ENCODE measurements around the gene TXNDC11. TPM values are rescaled to one million over a fixed set of nuclear protein-coding genes. Genes with fewer than 3 reads are reported as not detected.

The TXNDC11 gene, protein sequence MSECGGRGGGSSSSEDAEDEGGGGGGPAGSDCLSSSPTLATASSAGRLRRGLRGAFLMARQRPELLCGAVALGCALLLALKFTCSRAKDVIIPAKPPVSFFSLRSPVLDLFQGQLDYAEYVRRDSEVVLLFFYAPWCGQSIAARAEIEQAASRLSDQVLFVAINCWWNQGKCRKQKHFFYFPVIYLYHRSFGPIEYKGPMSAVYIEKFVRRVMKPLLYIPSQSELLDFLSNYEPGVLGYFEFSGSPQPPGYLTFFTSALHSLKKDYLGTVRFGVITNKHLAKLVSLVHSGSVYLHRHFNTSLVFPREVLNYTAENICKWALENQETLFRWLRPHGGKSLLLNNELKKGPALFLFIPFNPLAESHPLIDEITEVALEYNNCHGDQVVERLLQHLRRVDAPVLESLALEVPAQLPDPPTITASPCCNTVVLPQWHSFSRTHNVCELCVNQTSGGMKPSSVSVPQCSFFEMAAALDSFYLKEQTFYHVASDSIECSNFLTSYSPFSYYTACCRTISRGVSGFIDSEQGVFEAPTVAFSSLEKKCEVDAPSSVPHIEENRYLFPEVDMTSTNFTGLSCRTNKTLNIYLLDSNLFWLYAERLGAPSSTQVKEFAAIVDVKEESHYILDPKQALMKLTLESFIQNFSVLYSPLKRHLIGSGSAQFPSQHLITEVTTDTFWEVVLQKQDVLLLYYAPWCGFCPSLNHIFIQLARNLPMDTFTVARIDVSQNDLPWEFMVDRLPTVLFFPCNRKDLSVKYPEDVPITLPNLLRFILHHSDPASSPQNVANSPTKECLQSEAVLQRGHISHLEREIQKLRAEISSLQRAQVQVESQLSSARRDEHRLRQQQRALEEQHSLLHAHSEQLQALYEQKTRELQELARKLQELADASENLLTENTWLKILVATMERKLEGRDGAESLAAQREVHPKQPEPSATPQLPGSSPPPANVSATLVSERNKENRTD
- total RNA-seq, result 21.9 TPM

DNA sequence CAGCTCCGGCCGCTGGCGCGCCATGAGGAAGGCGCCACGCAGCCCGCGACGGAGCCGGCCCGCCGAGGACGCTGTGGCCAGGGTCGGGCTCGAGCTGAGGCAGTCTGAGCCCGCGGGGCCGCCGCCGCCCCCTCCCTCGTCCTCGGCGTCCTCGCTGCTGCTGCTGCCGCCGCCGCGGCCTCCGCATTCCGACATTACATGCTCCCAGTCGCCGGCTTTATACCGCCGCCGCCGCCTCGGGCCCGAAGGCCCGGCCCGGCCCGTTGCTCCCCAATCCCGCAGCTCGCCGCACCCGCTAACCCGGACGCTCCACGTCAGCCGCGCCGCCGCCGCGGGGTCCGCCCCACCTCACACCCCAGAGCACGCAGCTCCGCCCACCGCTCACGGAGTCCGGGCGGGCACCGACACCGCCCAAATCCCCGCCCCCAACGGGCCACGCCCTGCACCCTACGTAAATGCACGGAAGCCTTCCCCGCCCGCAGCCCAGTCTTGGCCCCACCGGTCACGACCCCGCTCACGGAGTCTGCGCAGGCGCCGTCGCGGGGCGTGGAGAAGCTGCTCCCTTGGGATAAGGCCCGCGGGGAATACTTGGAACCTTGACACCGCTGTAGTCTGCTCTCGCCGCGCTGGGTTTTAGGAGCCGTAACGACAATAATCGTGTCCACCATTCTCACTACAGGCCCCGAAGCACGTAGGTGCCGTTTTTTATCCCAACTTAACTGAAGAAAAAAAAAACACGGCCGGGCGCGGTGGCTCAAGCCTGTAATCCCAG is at the start of gene TXNDC11:
Gene TXNDC11, minus strand, starts transcription at position 322 of the 772 bp plus-strand sequence. Its CDS starts 127 bp downstream, at position 195.

DNA sequence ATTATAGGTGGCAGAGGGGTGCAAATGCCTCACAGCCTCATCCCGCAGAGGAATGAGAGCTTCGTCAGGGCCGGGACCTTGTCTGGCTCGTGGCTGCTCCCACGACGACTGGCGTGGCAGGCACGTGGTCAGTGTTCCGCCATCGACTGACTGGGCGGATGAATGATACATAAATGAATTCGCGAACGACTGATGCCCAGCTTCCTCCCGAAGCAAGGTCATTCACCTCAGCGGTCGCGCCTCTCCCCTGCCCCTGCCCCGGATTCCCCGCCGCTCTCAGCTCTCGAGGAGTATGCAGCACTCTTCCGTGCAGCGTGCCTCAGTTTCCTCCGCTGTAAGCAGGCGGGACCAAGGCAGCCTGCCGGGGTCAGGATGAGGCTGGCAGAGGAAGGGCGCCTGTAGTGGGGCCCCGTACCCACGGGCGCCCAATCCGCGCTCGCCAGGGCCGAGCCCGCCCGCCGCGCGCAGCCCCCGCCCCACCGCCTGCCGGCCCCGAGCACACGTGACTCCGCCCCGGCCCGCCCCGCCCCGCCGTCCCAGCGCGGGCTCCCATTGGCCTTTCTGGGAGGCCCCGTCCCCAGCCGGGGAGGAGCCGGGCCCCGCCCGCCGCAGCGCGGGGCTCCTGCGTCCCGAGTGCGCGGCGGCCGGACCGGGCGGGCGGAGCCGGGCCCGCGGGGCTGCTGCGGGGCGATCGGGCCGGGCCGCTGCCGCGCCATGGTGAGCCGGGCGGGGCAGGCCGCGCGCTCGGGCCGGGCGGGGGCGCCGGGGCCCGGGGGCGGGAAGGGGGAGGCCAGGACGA is 74.6 kb downstream of the TXNDC11 start, which contains the start of gene SNN:
Gene SNN, plus strand, starts transcription at position 632 of the 799 bp plus-strand sequence. CDS start 7,605 bp downstream, outside the sequence.

Small RNA genes lying within 50 kb of the gene (small RNA-seq; reads per million reads assigned to genes)
- not detected for gene RF00017

Other genes with a start within 250 kb of the TXNDC11 start
- gene LITAF, start 155.9 kb downstream of the TXNDC11 start, total RNA-seq, result 26.1 TPM
- gene SNN, start 74.4 kb downstream of the TXNDC11 start, total RNA-seq, result 184 TPM
- gene ZC3H7A, start 54.4 kb upstream of the TXNDC11 start, total RNA-seq, result 53.5 TPM
- 47.3 TPM for gene RSL1D1, start 108.7 kb upstream of the TXNDC11 start, total RNA-seq
- gene GSPT1, start 173.1 kb upstream of the TXNDC11 start, total RNA-seq, result 71.3 TPM
- gene NPIPB2, start 199.2 kb upstream of the TXNDC11 start, total RNA-seq, result 3.9 TPM
- 3.9 TPM for gene TNFRSF17, start 222.4 kb upstream of the TXNDC11 start, total RNA-seq
- 22.4 TPM for gene SNX29, start 233.9 kb upstream of the TXNDC11 start, total RNA-seq